Neural crest cell (in vitro differentiated cells): ENCODE results near the gene DPPA5. TPM values are rescaled to one million over a fixed set of nuclear protein-coding genes. Genes with fewer than 3 reads are reported as not detected.
"Not testable (repeated sequence)": the region's sequence is repeated elsewhere in the genome, so short reads cannot be mapped to it uniquely, and the experiment has no call there.

ENCODE experiments used
- DNase-seq: peaks from one replicate; pipeline ENCODE4 v3.0.0; 2021; ENCODE audit warnings: low read depth, mixed read lengths, low spot score
- H3K27ac Mint-ChIP-seq: one replicate; pipeline ENCODE4 v1.8.0; 2021; ENCODE audit warnings: mild to moderate bottlenecking, mixed read lengths; ENCODE audit not compliant: unreplicated experiment
- H3K27me3 Mint-ChIP-seq: 2 replicates; pipeline ENCODE4 v1.8.0; 2021; ENCODE audit warnings: low read depth, mild to moderate bottlenecking, mixed read lengths
- H3K36me3 Mint-ChIP-seq: 2 replicates; pipeline ENCODE4 v1.8.0; 2021; ENCODE audit warnings: low read depth, mild to moderate bottlenecking, mixed read lengths
- H3K4me1 Mint-ChIP-seq: 2 replicates; pipeline ENCODE4 v1.8.0; 2021; ENCODE audit warnings: mixed read lengths
- H3K4me3 Mint-ChIP-seq: one replicate; pipeline ENCODE4 v1.8.0; 2021; ENCODE audit warnings: mild to moderate bottlenecking, mixed read lengths
- H3K9me3 Mint-ChIP-seq: 2 replicates; pipeline ENCODE4 v1.8.0; 2021; ENCODE audit warnings: mixed read lengths
- total RNA-seq: library from RNA; stranded (reverse); gene quantifications from 2 replicates; pipeline ENCODE4 v1.2.1, GENCODE V29; 2021
- TF ChIP-seq, protein P1 (sequence below): fragments of 200-600 bp; sonication (generic); conservative IDR thresholded peaks from 2 replicates; pipeline ENCODE4 v1.5.0; 2021; ENCODE audit warnings: antibody characterized with exemption, mild to moderate bottlenecking

DPPA5 gene
- total RNA-seq, 1 donor from 2014 or later = not detected

DNA sequence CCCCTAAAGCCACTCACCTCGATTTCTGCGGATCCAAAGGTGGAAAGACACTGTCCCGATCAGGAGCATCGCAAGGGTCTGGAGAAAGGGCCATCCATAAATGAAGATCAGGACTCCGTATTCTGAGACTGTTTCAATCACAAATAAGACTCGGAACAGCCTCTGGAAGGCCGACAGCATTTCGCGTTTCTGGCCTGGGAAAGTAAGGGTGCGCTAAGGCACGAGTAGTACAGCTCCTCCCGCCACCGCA, 44.6 kb downstream of the DPPA5 start:
- Mint-ChIP-seq H3K4me3 (peak overlapping the region; percentile 98), H3K27me3 (no peaks in the 10 kb centered on the region), H3K27ac (peak overlapping the region; percentile 96), H3K36me3 (peaks cover 26% of the 10 kb centered on the region), H3K9me3 (no peaks in the 10 kb centered on the region), H3K4me1 (peaks cover 41% of the 10 kb centered on the region)
- no peak for DNase-seq
- TF ChIP-seq, protein P1, sequence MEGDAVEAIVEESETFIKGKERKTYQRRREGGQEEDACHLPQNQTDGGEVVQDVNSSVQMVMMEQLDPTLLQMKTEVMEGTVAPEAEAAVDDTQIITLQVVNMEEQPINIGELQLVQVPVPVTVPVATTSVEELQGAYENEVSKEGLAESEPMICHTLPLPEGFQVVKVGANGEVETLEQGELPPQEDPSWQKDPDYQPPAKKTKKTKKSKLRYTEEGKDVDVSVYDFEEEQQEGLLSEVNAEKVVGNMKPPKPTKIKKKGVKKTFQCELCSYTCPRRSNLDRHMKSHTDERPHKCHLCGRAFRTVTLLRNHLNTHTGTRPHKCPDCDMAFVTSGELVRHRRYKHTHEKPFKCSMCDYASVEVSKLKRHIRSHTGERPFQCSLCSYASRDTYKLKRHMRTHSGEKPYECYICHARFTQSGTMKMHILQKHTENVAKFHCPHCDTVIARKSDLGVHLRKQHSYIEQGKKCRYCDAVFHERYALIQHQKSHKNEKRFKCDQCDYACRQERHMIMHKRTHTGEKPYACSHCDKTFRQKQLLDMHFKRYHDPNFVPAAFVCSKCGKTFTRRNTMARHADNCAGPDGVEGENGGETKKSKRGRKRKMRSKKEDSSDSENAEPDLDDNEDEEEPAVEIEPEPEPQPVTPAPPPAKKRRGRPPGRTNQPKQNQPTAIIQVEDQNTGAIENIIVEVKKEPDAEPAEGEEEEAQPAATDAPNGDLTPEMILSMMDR = no peak

- Mint-ChIP-seq H3K36me3 (peaks cover 26% of the 10 kb centered on the region), H3K9me3 (no peaks in the 10 kb centered on the region), H3K4me1 (peaks cover 41% of the 10 kb centered on the region), H3K27me3 (no peaks in the 10 kb centered on the region), H3K4me3 (peak overlapping the region; percentile 98), H3K27ac (peak overlapping the region; percentile 96)
- TF ChIP-seq, protein P1 = no peak
- no peak for DNase-seq
Observed at GRCh38 chr6:73308712-73309534, 45.2 kb downstream of the DPPA5 start.

DNA sequence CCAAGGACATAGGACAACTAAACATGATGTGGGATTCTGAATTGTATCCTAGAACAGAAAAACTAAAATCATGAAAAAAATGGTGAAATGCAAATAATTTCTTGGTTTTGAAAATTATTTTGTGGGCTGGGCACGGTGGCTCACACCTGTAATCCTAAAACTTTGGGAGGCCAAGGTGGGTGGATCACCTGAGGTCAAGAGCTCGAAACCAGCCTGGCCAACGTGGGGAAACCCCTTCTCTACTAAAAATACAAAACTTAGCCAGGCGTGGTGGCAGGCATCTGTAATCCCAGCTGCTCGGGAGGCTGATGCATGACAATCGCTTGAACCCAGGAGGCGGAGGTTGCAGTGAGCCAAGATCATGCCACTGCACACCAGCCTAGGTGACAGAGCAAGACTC, 50.3 kb downstream of the DPPA5 start:
- H3K27me3 Mint-ChIP-seq, H3K4me3 Mint-ChIP-seq, H3K27ac Mint-ChIP-seq, DNase-seq, H3K9me3 Mint-ChIP-seq: not testable (repeated sequence)
- Mint-ChIP-seq H3K4me1 (peaks cover 22% of the 10 kb centered on the region), H3K36me3 (peaks cover 22% of the 10 kb centered on the region)

Other genes starting within 250 kb of the DPPA5 start
- gene KHDC1L, start 128.8 kb downstream of the DPPA5 start, total RNA-seq = 1.0 TPM in 1 of 2 replicates, not detected in the other
- gene KHDC1, start 91.1 kb downstream of the DPPA5 start, total RNA-seq = 12.6 and 12.9 TPM in 2 replicates
- gene KHDC3L, start 8.4 kb upstream of the DPPA5 start, total RNA-seq = not detected in 2 replicates
- gene OOEP, start 15.6 kb upstream of the DPPA5 start, total RNA-seq = not detected in 2 replicates
- not detected in 2 replicates for gene DDX43, start 40.6 kb upstream of the DPPA5 start, total RNA-seq
- gene CGAS, start 98.0 kb upstream of the DPPA5 start, total RNA-seq = 0.63 and 1.3 TPM in 2 replicates
- gene MTO1, start 107.5 kb upstream of the DPPA5 start, total RNA-seq = 26.5 and 27.5 TPM in 2 replicates
- 11,869 and 11,975 TPM in 2 replicates for gene EEF1A1, start 166.8 kb upstream of the DPPA5 start, total RNA-seq